NCI-H1930 (cell line): ENCODE results near the gene ATXN2.

Experiments used
- DNase-seq, 2 experiments: peaks; one replicate each; lab custom pipeline; 2025; lab: John Stamatoyannopoulos, UW

ATXN2 gene

GRCh38 chr12:111448846-111449790, 150.0 kb downstream of the ATXN2 start:
- DNase-seq: no peak

- no peak for DNase-seq
These were observed 150.8 kb downstream of the ATXN2 start for GRCh38 chr12:111448266-111448830.

- DNase-seq: no peak
These were observed 151.4 kb downstream of the ATXN2 start for GRCh38 chr12:111447571-111448265.

- no peak for DNase-seq
These were observed 152.2 kb downstream of the ATXN2 start for GRCh38 chr12:111446631-111447570.

- DNase-seq: no peak
These were observed 153.2 kb downstream of the ATXN2 start for GRCh38 chr12:111445726-111446581.

- no peak for DNase-seq
These were observed 154.0 kb downstream of the ATXN2 start for GRCh38 chr12:111444925-111445725.

- DNase-seq: no peak
These were observed 154.7 kb downstream of the ATXN2 start for GRCh38 chr12:111444314-111444924.

- no peak for DNase-seq
These were observed 155.5 kb downstream of the ATXN2 start for GRCh38 chr12:111443586-111443985.

- DNase-seq: no peak
These were observed 156.0 kb downstream of the ATXN2 start for GRCh38 chr12:111443086-111443485.

GRCh38 chr12:111442301-111443045, 156.6 kb downstream of the ATXN2 start:
- no peak for DNase-seq

GRCh38 chr12:111441107-111441928, 157.8 kb downstream of the ATXN2 start:
- no peak for DNase-seq

- no peak for DNase-seq
These were observed 158.5 kb downstream of the ATXN2 start for GRCh38 chr12:111440631-111441030.

- no peak for DNase-seq
These were observed 159.0 kb downstream of the ATXN2 start for GRCh38 chr12:111440152-111440551.

GRCh38 chr12:111439657-111440151, 159.4 kb downstream of the ATXN2 start:
- no peak for DNase-seq

GRCh38 chr12:111438481-111438880, 160.6 kb downstream of the ATXN2 start:
- DNase-seq: no peak

GRCh38 chr12:111437816-111438454, 161.2 kb downstream of the ATXN2 start:
- DNase-seq: no peak

- DNase-seq: no peak
These were observed 162.3 kb downstream of the ATXN2 start for GRCh38 chr12:111436811-111437210.
